Esophagus (tissue), 2 donors: ENCODE results near the gene THSD7A. TPM values are rescaled to one million over a fixed set of nuclear protein-coding genes. Genes with fewer than 3 reads are reported as not detected.

Experiments
- H3K27ac ChIP-seq, 2 donors: one replicate each; pipeline ENCODE4 v1.5.1; 2013; ENCODE audit warnings: low read depth in 2 of 2, mild to moderate bottlenecking in 2 of 2, inconsistent platforms in 1 of 2, low read length in 1 of 2, moderate library complexity in 1 of 2
- H3K27me3 ChIP-seq, 2 donors: one replicate each; pipeline ENCODE4 v1.6.1; 2013; ENCODE audit warnings: low read length in 2 of 2, control low read depth in 1 of 2, mild to moderate bottlenecking in 1 of 2; ENCODE audit not compliant: insufficient read depth in 2 of 2, control insufficient read depth in 1 of 2
- H3K36me3 ChIP-seq, 2 donors: one replicate each; pipeline ENCODE4 v1.6.1; 2013; ENCODE audit warnings: low read length in 1 of 2; ENCODE audit not compliant: control insufficient read depth in 2 of 2, insufficient read depth in 2 of 2
- H3K4me1 ChIP-seq, 2 donors: one replicate each; pipeline ENCODE4 v1.6.1; 2013; ENCODE audit warnings: low read length in 1 of 2; ENCODE audit not compliant: control insufficient read depth in 2 of 2, insufficient read depth in 2 of 2
- H3K4me3 ChIP-seq, 2 donors: one replicate each; pipeline ENCODE4 v1.5.1; 2013; ENCODE audit warnings: low read length in 2 of 2, mild to moderate bottlenecking in 2 of 2, low read depth in 1 of 2, moderate library complexity in 1 of 2
- H3K9me3 ChIP-seq, 2 donors: one replicate each; pipeline ENCODE4 v1.6.1; 2013; ENCODE audit warnings: mild to moderate bottlenecking in 2 of 2, low read depth in 1 of 2, low read length in 1 of 2, moderate library complexity in 1 of 2; ENCODE audit not compliant: control insufficient read depth in 2 of 2, insufficient read depth in 1 of 2
- WGBS, 2 donors: extraction: QIAGEN DNeasy Blood & Tissue Kit; methylation state at CpG; one replicate each; pipeline ENCODE4 v1.1.7; 2013; 5-methylcytosine and 5-hydroxymethylcytosine counted together
- polyA plus RNA-seq, 2 donors: library from polyadenylated mRNA; stranded (reverse); fragments of 200-250 nt; gene quantifications; one replicate each; pipeline ENCODE4 v1.2.3, GENCODE V29; 2013
- donor health status: healthy with polysubstance abuse.
- donor health status: Bipolar disorder and iron deficiency.

Gene THSD7A
- polyA plus RNA-seq, 2 donors, result 0.18 to 0.20 TPM

- Histone ChIP-seq H3K9me3 (peaks cover 4 to 6% of the 10 kb centered on the region in 2 donors), H3K4me3 (no peak overlapping the region), H3K36me3 (no peaks in the 10 kb centered on the region), H3K27me3 (no peaks in the 10 kb centered on the region), H3K27ac (no peak overlapping the region), H3K4me1 (no peaks in the 10 kb centered on the region)
- WGBS, 2 donors, result 88 to 93% methylated on average over 1 of the region's 1 CpG
Measured at GRCh38 chr7:11478426-11478825, 353.6 kb downstream of the THSD7A start.

GRCh38 chr7:11474902-11475585 is 357.0 kb downstream of the THSD7A start:
- Histone ChIP-seq H3K36me3 (no peaks in the 10 kb centered on the region), H3K27ac (no peak overlapping the region), H3K27me3 (no peaks in the 10 kb centered on the region), H3K4me3 (no peak overlapping the region), H3K9me3 (peaks cover 4 to 6% of the 10 kb centered on the region in 2 donors), H3K4me1 (no peaks in the 10 kb centered on the region)
- 64 to 70% methylated on average over 6 of the region's 6 CpGs for WGBS, 2 donors

GRCh38 chr7:11473807-11474424 is 358.1 kb downstream of the THSD7A start:
- H3K4me3 ChIP-seq, result no peak overlapping the region
- 90 to 92% methylated on average over 8 of the region's 8 CpGs for WGBS, 2 donors
- no peak overlapping the region for H3K27ac ChIP-seq
- peaks cover 4 to 6% of the 10 kb centered on the region in 2 donors for H3K9me3 ChIP-seq
- H3K36me3 ChIP-seq, result no peaks in the 10 kb centered on the region
- H3K4me1 ChIP-seq, result no peaks in the 10 kb centered on the region
- H3K27me3 ChIP-seq, result no peaks in the 10 kb centered on the region

- Histone ChIP-seq H3K27me3 (no peaks in the 10 kb centered on the region), H3K27ac (no peak overlapping the region)
- 76 to 81% methylated on average over 2 of the region's 2 CpGs for WGBS, 2 donors
Measured at GRCh38 chr7:11473220-11473619, 358.8 kb downstream of the THSD7A start.

DNA sequence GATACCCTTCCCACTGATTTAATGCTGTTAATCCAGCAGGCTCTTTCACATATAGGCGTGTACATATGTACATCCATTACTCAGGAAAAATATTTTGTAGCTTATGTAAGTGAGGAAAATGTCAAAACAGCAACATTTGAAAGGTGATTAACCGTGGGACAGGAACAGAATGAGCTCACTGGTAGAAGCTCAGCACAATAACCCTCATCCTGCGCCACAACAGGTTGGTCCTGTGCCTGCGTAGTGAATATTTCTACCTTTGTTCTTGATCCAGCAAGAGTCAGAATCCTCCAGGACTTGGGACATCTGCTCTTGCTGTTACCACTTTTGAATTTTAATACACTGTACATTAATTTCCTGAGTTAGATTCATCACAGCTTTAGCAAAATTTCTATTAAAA is 359.4 kb downstream of the THSD7A start:
- H3K4me3 ChIP-seq, result no peak overlapping the region
- no peaks in the 10 kb centered on the region for H3K36me3 ChIP-seq
- H3K27me3 ChIP-seq, result no peaks in the 10 kb centered on the region
- no peaks in the 10 kb centered on the region for H3K4me1 ChIP-seq
- H3K9me3 ChIP-seq, result peaks cover 0 to 2% of the 10 kb centered on the region in 2 donors
- H3K27ac ChIP-seq, result no peak overlapping the region
- WGBS, 2 donors, result 82 to 84% methylated on average over 4 of the region's 4 CpGs

More at GRCh38 chr7:11473220-11473619, 358.8 kb downstream of the THSD7A start:
- no peaks in the 10 kb centered on the region for H3K4me1 ChIP-seq
- H3K36me3 ChIP-seq, result no peaks in the 10 kb centered on the region
- no peak overlapping the region for H3K4me3 ChIP-seq
- peaks cover 3 to 5% of the 10 kb centered on the region in 2 donors for H3K9me3 ChIP-seq

GRCh38 chr7:11471255-11471654 is 360.7 kb downstream of the THSD7A start:
- H3K4me3 ChIP-seq, result no peak overlapping the region
- no peak overlapping the region for H3K27ac ChIP-seq
- WGBS, 2 donors, result 64 to 70% methylated on average over 1 of the region's 1 CpG
- H3K36me3 ChIP-seq, result no peaks in the 10 kb centered on the region
- H3K27me3 ChIP-seq, result no peaks in the 10 kb centered on the region
- peaks cover 0 to 2% of the 10 kb centered on the region in 2 donors for H3K9me3 ChIP-seq
- H3K4me1 ChIP-seq, result no peaks in the 10 kb centered on the region

GRCh38 chr7:11469028-11469745 is 362.8 kb downstream of the THSD7A start:
- Histone ChIP-seq H3K27ac (no peak overlapping the region), H3K9me3 (peaks cover 0 to under 1% of the 10 kb centered on the region in 2 donors), H3K4me1 (no peaks in the 10 kb centered on the region), H3K36me3 (no peaks in the 10 kb centered on the region), H3K4me3 (no peak overlapping the region), H3K27me3 (peaks cover 0 to under 1% of the 10 kb centered on the region in 2 donors)
- 45 to 50% methylated on average over 3 of the region's 3 CpGs for WGBS, 2 donors

GRCh38 chr7:11466517-11467105 is 365.4 kb downstream of the THSD7A start:
- H3K4me3 ChIP-seq, result no peak overlapping the region
- WGBS, 2 donors, result 81 to 84% methylated on average over 10 of the region's 10 CpGs

DNA sequence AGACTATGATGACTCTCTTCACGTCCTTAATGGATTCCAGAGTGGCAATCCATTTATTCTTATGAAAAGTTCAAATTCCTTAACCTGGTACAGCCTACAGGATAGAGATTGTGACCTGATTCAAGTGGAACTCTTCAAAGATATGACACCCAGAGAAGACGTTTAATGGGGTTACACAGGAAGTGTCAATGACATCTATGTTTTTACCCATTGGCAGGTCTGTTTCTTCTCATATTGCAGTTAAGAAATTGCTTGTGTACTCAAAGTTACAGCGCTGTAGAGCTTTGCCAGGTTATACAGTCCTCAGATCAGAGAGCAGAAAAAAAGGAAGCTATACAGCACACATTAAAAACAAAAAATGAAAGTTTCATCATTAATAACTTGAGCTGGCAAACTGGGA is 367.4 kb downstream of the THSD7A start:
- Histone ChIP-seq H3K27ac (no peak overlapping the region), H3K9me3 (no peaks in the 10 kb centered on the region), H3K27me3 (peaks cover 0 to 2% of the 10 kb centered on the region in 2 donors), H3K4me3 (no peak overlapping the region), H3K4me1 (no peaks in the 10 kb centered on the region), H3K36me3 (no peaks in the 10 kb centered on the region)
- WGBS, 2 donors, result 48 to 64% methylated on average over 3 of the region's 3 CpGs

More at GRCh38 chr7:11466517-11467105, 365.4 kb downstream of the THSD7A start:
- Histone ChIP-seq H3K9me3 (no peaks in the 10 kb centered on the region), H3K36me3 (no peaks in the 10 kb centered on the region), H3K27ac (no peak overlapping the region), H3K4me1 (no peaks in the 10 kb centered on the region), H3K27me3 (peaks cover 0 to 2% of the 10 kb centered on the region in 2 donors)
